K562 (cell line): ENCODE data around the gene GNGT1. TPM values are rescaled to one million over a fixed set of nuclear protein-coding genes. Genes with fewer than 3 reads are reported as not detected.

Experiments
- ATAC-seq: fragments of 200-7000 bp; cut with Tn5 transposase; 3 replicates; pipeline ENCODE4 v1.9.1; 2020; ENCODE audit warnings: moderate library complexity
- BruUV-seq: library from RNA; stranded (reverse); fragments of 400-500 nt; replicated peaks from 2 replicates; lab custom pipeline; 2021; lab: Mats Ljungman, UMichigan
- CTCF ChIA-PET: fragments of 300-600 bp; formaldehyde crosslinking; extraction: SDS; loops from one replicate; lab custom pipeline; 2021; ENCODE audit warnings: low intra/inter-chr PET ratio; lab: Yijun Ruan, JAX
- POLR2A ChIA-PET: fragments of 300-600, 350-650 bp; sonication (Branson Sonifier 250); formaldehyde crosslinking; extraction: SDS; loops from one replicate; lab custom pipeline; 2021; ENCODE audit warnings: antibody characterized with exemption, inconsistent platforms; lab: Yijun Ruan, JAX
- DNase-seq, 4 experiments: peaks; one replicate each; pipeline versions ENCODE4 v3.0.0 to v3.0.0-alpha.2; 2011 to 2018; ENCODE audit warnings: low spot score in 3 of 4, mixed read lengths in 3 of 4; ENCODE audit errors: extremely low read depth in 1 of 4
- FAIRE-seq: peaks from 2 replicates; lab custom pipeline; 2011; peaks lifted over from hg19 to GRCh38; lab: Jason Lieb, UNC
- H2AFZ ChIP-seq: 2 replicates; pipeline ENCODE4 v1.6.0; 2011; ENCODE audit warnings: low read depth, low read length, control low read depth, inconsistent platforms
- H3K27ac ChIP-seq: fragments of 200-600 bp; 3 replicates; pipeline ENCODE4 v1.8.0; 2011; ENCODE audit warnings: low read depth, mild to moderate bottlenecking, control low read depth, inconsistent platforms, low read length, moderate library complexity, mixed read lengths; ENCODE audit errors: extremely low read depth
- H3K27me3 ChIP-seq, 2 experiments: fragments of 300-600 bp in 1 of 2; 2 replicates in 1 of 2; 3 replicates in 1 of 2; pipeline versions ENCODE4 v1.6.0 to v1.8.0; 2011; ENCODE audit warnings: inconsistent platforms in 2 of 2, low read length in 2 of 2, mild to moderate bottlenecking in 1 of 2, mixed read lengths in 1 of 2, moderate library complexity in 1 of 2; ENCODE audit not compliant: control insufficient read depth in 2 of 2, insufficient read depth in 2 of 2
- H3K36me3 ChIP-seq: fragments of 300-600 bp; 3 replicates; pipeline ENCODE4 v1.8.0; 2011; ENCODE audit warnings: mild to moderate bottlenecking, low read length, inconsistent platforms; ENCODE audit not compliant: control insufficient read depth, insufficient read depth
- H3K4me1 ChIP-seq, 2 experiments: fragments of 200-600 bp in 1 of 2; replicated peaks in 1 of 2; 2 replicates in 1 of 2; 3 replicates in 1 of 2; pipeline versions ENCODE4 v1.5.1 to v1.8.0; 2011; ENCODE audit warnings: inconsistent platforms in 2 of 2, low read length in 2 of 2, mild to moderate bottlenecking in 1 of 2, mixed read lengths in 1 of 2, moderate library complexity in 1 of 2; ENCODE audit not compliant: control insufficient read depth in 2 of 2, insufficient read depth in 2 of 2
- H3K4me2 ChIP-seq: 2 replicates; pipeline ENCODE4 v1.6.1; 2011; ENCODE audit warnings: low read length, control low read depth, inconsistent platforms, mixed read lengths; ENCODE audit not compliant: insufficient read depth
- H3K4me3 ChIP-seq: fragments of 200-600 bp; sonication (generic), shearing (Covaris generic); 2 replicates; pipeline ENCODE4 v1.5.1; 2016; ENCODE audit warnings: control low read depth, inconsistent platforms
- H3K79me2 ChIP-seq: fragments of 200-600 bp; 3 replicates; pipeline ENCODE4 v1.8.0; 2011; ENCODE audit warnings: low read length, inconsistent platforms; ENCODE audit not compliant: control insufficient read depth, insufficient read depth
- H3K9ac ChIP-seq, 2 experiments: 2 replicates each; pipeline versions ENCODE4 v1.6.0 to v1.6.1; 2011; ENCODE audit warnings: low read depth in 2 of 2, low read length in 2 of 2, control low read depth in 1 of 2, inconsistent platforms in 1 of 2, mild to moderate bottlenecking in 1 of 2, mixed read lengths in 1 of 2; ENCODE audit not compliant: insufficient read depth in 1 of 2
- H3K9me1 ChIP-seq: one replicate; pipeline ENCODE4 v1.6.0; 2011; ENCODE audit warnings: inconsistent platforms, mild to moderate bottlenecking, low read length, moderate library complexity; ENCODE audit not compliant: control insufficient read depth, insufficient read depth
- H3K9me3 ChIP-seq: replicated peaks from 2 replicates; pipeline ENCODE4 v1.5.1; 2011; ENCODE audit warnings: low read depth, low read length, inconsistent platforms; ENCODE audit not compliant: control insufficient read depth, insufficient read depth
- H4K20me1 ChIP-seq: replicated peaks from 2 replicates; pipeline ENCODE4 v1.6.1; 2011; ENCODE audit warnings: low read length, inconsistent platforms, mixed read lengths; ENCODE audit not compliant: control insufficient read depth, insufficient read depth
- ATF2 ChIP-seq: sonication (generic); formaldehyde crosslinking; IDR thresholded peaks from 2 replicates; pipeline ENCODE4 v1.8.1; 2022; ENCODE audit warnings: missing genetic modification reagents
- ETV5 ChIP-seq: sonication (generic); formaldehyde crosslinking; IDR thresholded peaks from 2 replicates; pipeline ENCODE4 v1.4.0; 2020; ENCODE audit warnings: low read depth, mild to moderate bottlenecking, missing genetic modification reagents
- LEF1 ChIP-seq: fragments of 450-650 bp; IDR thresholded peaks from 2 replicates; pipeline ENCODE4 v1.6.1; 2016; ENCODE audit warnings: mild to moderate bottlenecking
- NONO ChIP-seq, 2 experiments: fragments of 200-400 bp in 1 of 2; fragments of 450-650 bp in 1 of 2; formaldehyde crosslinking in 1 of 2; IDR thresholded peaks; 2 replicates each; pipeline ENCODE4 v1.6.1; 2017; ENCODE audit warnings: low read depth in 2 of 2, mild to moderate bottlenecking in 2 of 2, moderate library complexity in 2 of 2, low read length in 1 of 2
- PBX2 ChIP-seq, 2 experiments: IDR thresholded peaks in 1 of 2; conservative IDR thresholded peaks in 1 of 2; 2 replicates each; pipeline ENCODE4 v1.6.1; 2016; ENCODE audit warnings: low read depth in 2 of 2, mild to moderate bottlenecking in 1 of 2, missing compliant biosample characterization in 1 of 2, missing genetic modification characterization in 1 of 2, moderate library complexity in 1 of 2
- PTBP1 ChIP-seq: fragments of 200-400 bp; formaldehyde crosslinking; IDR thresholded peaks from 2 replicates; pipeline ENCODE4 v1.6.1; 2017; ENCODE audit warnings: low read depth, low read length
- RB1 ChIP-seq: fragments of 450-650 bp; IDR thresholded peaks from 2 replicates; pipeline ENCODE4 v1.6.1; 2017; ENCODE audit warnings: low read depth, mild to moderate bottlenecking
- SIN3B ChIP-seq: fragments of 450-650 bp; IDR thresholded peaks from 2 replicates; pipeline ENCODE4 v1.6.1; 2017; ENCODE audit warnings: low read depth, mild to moderate bottlenecking, moderate library complexity
- SP1 ChIP-seq: sonication (generic); formaldehyde crosslinking; IDR thresholded peaks from 2 replicates; pipeline ENCODE4 v1.8.1; 2022; ENCODE audit warnings: mild to moderate bottlenecking, missing genetic modification reagents
- THRB ChIP-seq: fragments of 450-650 bp; formaldehyde crosslinking; conservative IDR thresholded peaks from 2 replicates; pipeline ENCODE4 v1.4.0; 2022; ENCODE audit warnings: mild to moderate bottlenecking, missing genetic modification characterization
- ZBTB1 ChIP-seq: sonication (generic); formaldehyde crosslinking; IDR thresholded peaks from 2 replicates; pipeline ENCODE4 v1.8.1; 2023; ENCODE audit warnings: missing genetic modification reagents, low read depth, mild to moderate bottlenecking, borderline replicate concordance
- ZNF77 ChIP-seq: fragments of 250-450 bp; sonication (Bioruptor Pico); IDR thresholded peaks from 2 replicates; pipeline ENCODE4 v1.5.0; 2020
- WGBS: fragments of 100-300 bp; shearing (Covaris generic); methylation state at CpG from one replicate; pipeline ENCODE4 v1.1.6; 2016; ENCODE audit warnings: low coverage, mixed read lengths; ENCODE audit not compliant: insufficient coverage; ENCODE audit errors: missing lambda C conversion rate; 5-methylcytosine and 5-hydroxymethylcytosine counted together
- in situ Hi-C: fragments of 300-500 bp; cut with MboI; formaldehyde crosslinking; loops from 4 replicates; pipeline ENCODE4 v1.15.0; 2018; ENCODE audit warnings: inconsistent platforms, mixed read lengths
- intact Hi-C: fragments of 100-400 bp; cut with micrococcal nuclease; formaldehyde crosslinking; loops from 2 replicates; pipeline ENCODE4 v1.14.2; 2022
- polyA plus RNA-seq, 8 experiments: library from polyadenylated mRNA; depleted of rRNA in 4 of 8; stranded (reverse) in 5 of 8; unstranded in 3 of 8; fragments of >200 nt; fragmentation: Nextera tagmentation in 2 of 8; fragmentation: Illumina TruSeq in 1 of 8; extraction: Ambion mirVana in 2 of 8; extraction: Trizol in 1 of 8; gene quantifications; 2 replicates each; pipeline versions ENCODE4 v1.2.1 to v1.2.3, GENCODE V29; 2011 to 2014; ENCODE audit warnings: inconsistent platforms in 1 of 8, missing spikeins in 1 of 8
- total RNA-seq, 7 experiments: library from RNA; depleted of rRNA in 6 of 7; stranded (reverse); fragments of >200 nt in 6 of 7; fragmentation: Illumina TruSeq in 2 of 7; extraction: Trizol in 2 of 7; gene quantifications; 2 replicates each; pipeline versions ENCODE4 v1.2.1 to v1.2.3, GENCODE V29; 2011 to 2021; ENCODE audit warnings: low replicate concordance in 1 of 7

The GNGT1 gene
- total and polyA plus RNA-seq, 9 of the 15 experiments (the other 6 are each of a cell fraction or from before 2014, with no cell fraction given), result 0.04 to 0.83 (median 0.51) TPM; not detected in 2

- ATAC-seq (no peak), FAIRE-seq (no peak), DNase-seq (no peak)
- CTCF ChIA-PET, result no interaction called here
- 0% methylated on average over 2 of the region's 2 CpGs for WGBS
- Histone ChIP-seq H3K9me1 (no peaks in the 10 kb centered on the region), H3K4me3 (no peak overlapping the region), H4K20me1 (no peaks in the 10 kb centered on the region), H3K4me1 (peaks cover 0 to 12% of the 10 kb centered on the region in 2 experiments; a peak in 2 of 5 replicates), H2AFZ (no peak overlapping the region), H3K9ac (no peak overlapping the region), H3K36me3 (no peaks in the 10 kb centered on the region), H3K27me3 (no peaks in the 10 kb centered on the region), H3K9me3 (no peaks in the 10 kb centered on the region), H3K4me2 (no peak overlapping the region), H3K27ac (no peak overlapping the region), H3K79me2 (no peaks in the 10 kb centered on the region)
- in situ Hi-C loops (no loop called here), intact Hi-C loops (no loop called here)
- no peak for TF ChIP-seq NONO (IDR thresholded peaks at IDR 0.05; ENCODE audit: low read depth in 2 of 2, low read length in 1 of 2)
- no peak for TF ChIP-seq SP1
- no peak for TF ChIP-seq THRB (CRISPR knock-in tag)
- TF ChIP-seq SIN3B, result no peak
- no peak for TF ChIP-seq ZBTB1
- no peak for TF ChIP-seq ZNF77 (CRISPR knock-in tag)
- TF ChIP-seq PTBP1, result no peak
- TF ChIP-seq ETV5 (CRISPR knock-in tag), result no peak
- TF ChIP-seq ATF2 (CRISPR knock-in tag), result no peak
- no peak for TF ChIP-seq PBX2 (CRISPR knock-in tag; IDR thresholded peaks at IDR 0.05; ENCODE audit: low read depth)
- TF ChIP-seq PBX2 (tag; conservative IDR thresholded peaks at IDR 0.05; ENCODE audit: low read depth), result no peak
- no peak for TF ChIP-seq RB1
- no peak for TF ChIP-seq LEF1
- no TSS peak for BruUV-seq
- POLR2A ChIA-PET, result no interaction called here
Observed at GRCh38 chr7:93941945-93942344, 35.6 kb downstream of the GNGT1 start.
